Ovary (tissue), 3 donors: ENCODE measurements around the gene SCO2.

ENCODE experiments used
- CTCF ChIP-seq, 3 donors: fragments of 450-650 bp in 2 of 3; fragments of 200-600 bp in 1 of 3; IDR thresholded peaks; one replicate each; pipeline versions ENCODE4 v1.5.1 to v1.8.0; 2016 to 2022; ENCODE audit warnings: antibody characterized with exemption in 3 of 3, mild to moderate bottlenecking in 1 of 3
- POLR2A ChIP-seq: fragments of 450-650 bp; IDR thresholded peaks from one replicate; pipeline ENCODE4 v1.6.1; 2017; ENCODE audit warnings: antibody characterized with exemption, mild to moderate bottlenecking, moderate library complexity
- donor health status: DM: no; HTN: no; CAD: no.

GRCh38 chr22:50550395-50550794, 25.0 kb upstream of the SCO2 start:
- TF ChIP-seq POLR2A: no peak
- TF ChIP-seq CTCF (IDR thresholded peaks at IDR 0.05): no peak
